HEK293 (cell line): Measurements from ENCODE around the gene HRG.

Experiments
- CTCF ChIA-PET: fragments of 350-600 bp; formaldehyde crosslinking; extraction: SDS; loops from one replicate; lab custom pipeline; 2021; ENCODE audit warnings: antibody characterized with exemption; lab: Yijun Ruan, JAX
- POLR2A ChIA-PET: fragments of 300-600 bp; formaldehyde crosslinking; extraction: SDS; loops from one replicate; lab custom pipeline; 2020; ENCODE audit warnings: antibody characterized with exemption, inconsistent platforms; lab: Yijun Ruan, JAX
- H3K27ac ChIP-seq: fragments of 200-500 bp; sonication (Bioruptor generic); 2 replicates; pipeline ENCODE4 v1.5.1; 2014; ENCODE audit warnings: low read depth, low read length, control low read depth, inconsistent platforms; ENCODE audit errors: extremely low read depth
- H3K36me3 ChIP-seq, 2 experiments: fragments of 200-500 bp in 1 of 2; sonication (Bioruptor generic) in 1 of 2; 1 replicate in 1 of 2; 2 replicates in 1 of 2; pipeline ENCODE4 v1.5.1; 2014 to 2017; ENCODE audit warnings: inconsistent platforms in 2 of 2, low read length in 2 of 2; ENCODE audit not compliant: control insufficient read depth in 2 of 2, insufficient read depth in 1 of 2
- H3K4me1 ChIP-seq: fragments of 200-500 bp; sonication (Bioruptor generic); 2 replicates; pipeline ENCODE4 v1.5.1; 2014; ENCODE audit warnings: mild to moderate bottlenecking, low read length, inconsistent platforms; ENCODE audit not compliant: control insufficient read depth, insufficient read depth
- H3K4me3 ChIP-seq: 2 replicates; pipeline ENCODE4 v1.5.1; 2011; ENCODE audit warnings: low read depth, mild to moderate bottlenecking, control low read depth, low read length, moderate library complexity
- H3K9me3 ChIP-seq: fragments of 200-500 bp; sonication (Bioruptor generic); 2 replicates; pipeline ENCODE4 v1.5.1; 2014; ENCODE audit warnings: low read depth, low read length, inconsistent platforms; ENCODE audit not compliant: control insufficient read depth, insufficient read depth
- HOXD13 ChIP-seq: sonication (generic); formaldehyde crosslinking; IDR thresholded peaks from 2 replicates; pipeline ENCODE4 v1.8.0; 2022; ENCODE audit warnings: missing genetic modification reagents, borderline replicate concordance
- SP7 ChIP-seq: fragments of 450-650 bp; formaldehyde crosslinking; IDR thresholded peaks from 2 replicates; pipeline ENCODE4 v1.5.1; 2016; ENCODE audit warnings: missing biosample characterization, missing genetic modification characterization
- TCF7L2 ChIP-seq: IDR thresholded peaks from 2 replicates; pipeline ENCODE4 v1.6.1; 2011; ENCODE audit warnings: low read depth, mild to moderate bottlenecking, inconsistent platforms, low read length, moderate library complexity, borderline replicate concordance
- ZBTB21 ChIP-seq: fragments of 450-650 bp; formaldehyde crosslinking; IDR thresholded peaks from 2 replicates; pipeline ENCODE4 v1.5.1; 2017; ENCODE audit warnings: missing biosample characterization, missing genetic modification characterization
- ZBTB7A ChIP-seq: fragments of 450-650 bp; formaldehyde crosslinking; IDR thresholded peaks from 2 replicates; pipeline ENCODE4 v1.5.1; 2016; ENCODE audit warnings: low read depth, missing biosample characterization, missing genetic modification characterization
- ZNF157 ChIP-seq: fragments of 450-650 bp; formaldehyde crosslinking; IDR thresholded peaks from 2 replicates; pipeline ENCODE4 v1.5.1; 2016; ENCODE audit warnings: missing biosample characterization, missing genetic modification characterization
- ZNF221 ChIP-seq: fragments of 450-650 bp; formaldehyde crosslinking; IDR thresholded peaks from 2 replicates; pipeline ENCODE4 v1.5.1; 2017; ENCODE audit warnings: missing biosample characterization, missing genetic modification characterization, borderline replicate concordance
- ZNF266 ChIP-seq: fragments of 450-650 bp; formaldehyde crosslinking; IDR thresholded peaks from 2 replicates; pipeline ENCODE4 v1.5.1; 2016; ENCODE audit warnings: missing biosample characterization, missing genetic modification characterization, low read depth
- ZNF292 ChIP-seq: fragments of 450-650 bp; formaldehyde crosslinking; IDR thresholded peaks from 2 replicates; pipeline ENCODE4 v1.5.1; 2016; ENCODE audit warnings: low read depth, missing biosample characterization, missing genetic modification characterization, borderline replicate concordance
- ZNF37A ChIP-seq: fragments of 450-650 bp; IDR thresholded peaks from 2 replicates; pipeline ENCODE4 v1.5.1; 2018; ENCODE audit warnings: missing biosample characterization, missing genetic modification characterization
- ZNF404 ChIP-seq: fragments of 450-650 bp; formaldehyde crosslinking; IDR thresholded peaks from 2 replicates; pipeline ENCODE4 v1.5.1; 2017; ENCODE audit warnings: missing biosample characterization, missing genetic modification characterization
- ZNF416 ChIP-seq: fragments of 450-650 bp; formaldehyde crosslinking; IDR thresholded peaks from 2 replicates; pipeline ENCODE4 v1.5.1; 2016; ENCODE audit warnings: missing biosample characterization, missing genetic modification characterization
- ZNF677 ChIP-seq: fragments of 450-650 bp; IDR thresholded peaks from 2 replicates; pipeline ENCODE4 v1.5.0; 2018; ENCODE audit warnings: missing biosample characterization, mild to moderate bottlenecking, missing genetic modification characterization, moderate library complexity
- ZNF792 ChIP-seq: fragments of 450-650 bp; formaldehyde crosslinking; IDR thresholded peaks from 2 replicates; pipeline ENCODE4 v1.5.1; 2016; ENCODE audit warnings: missing biosample characterization, missing genetic modification characterization
- TF ChIP-seq, protein P1 (sequence below): fragments of 450-650 bp; formaldehyde crosslinking; IDR thresholded peaks from 2 replicates; pipeline ENCODE4 v1.5.1; 2016; ENCODE audit warnings: missing biosample characterization, missing genetic modification characterization, low read depth
- TF ChIP-seq, protein P2 (sequence below): fragments of 450-650 bp; formaldehyde crosslinking; IDR thresholded peaks from 2 replicates; pipeline ENCODE4 v1.5.1; 2016; ENCODE audit warnings: missing biosample characterization, missing genetic modification characterization
- TF ChIP-seq, protein P3 (sequence below): fragments of 450-650 bp; formaldehyde crosslinking; IDR thresholded peaks from 2 replicates; pipeline ENCODE4 v1.5.1; 2016; ENCODE audit warnings: missing biosample characterization, missing genetic modification characterization
- TF ChIP-seq, protein P4 (sequence below): fragments of 450-650 bp; formaldehyde crosslinking; IDR thresholded peaks from 2 replicates; pipeline ENCODE4 v1.5.1; 2016; ENCODE audit warnings: missing biosample characterization, missing genetic modification characterization
- TF ChIP-seq, protein P5 (sequence below): fragments of 450-650 bp; formaldehyde crosslinking; IDR thresholded peaks from 2 replicates; pipeline ENCODE4 v1.5.1; 2016; ENCODE audit warnings: missing biosample characterization, missing genetic modification characterization
- TF ChIP-seq, protein P6 (sequence below): fragments of 450-650 bp; formaldehyde crosslinking; IDR thresholded peaks from 2 replicates; pipeline ENCODE4 v1.5.1; 2016; ENCODE audit warnings: missing biosample characterization, missing genetic modification characterization

Gene HRG, protein sequence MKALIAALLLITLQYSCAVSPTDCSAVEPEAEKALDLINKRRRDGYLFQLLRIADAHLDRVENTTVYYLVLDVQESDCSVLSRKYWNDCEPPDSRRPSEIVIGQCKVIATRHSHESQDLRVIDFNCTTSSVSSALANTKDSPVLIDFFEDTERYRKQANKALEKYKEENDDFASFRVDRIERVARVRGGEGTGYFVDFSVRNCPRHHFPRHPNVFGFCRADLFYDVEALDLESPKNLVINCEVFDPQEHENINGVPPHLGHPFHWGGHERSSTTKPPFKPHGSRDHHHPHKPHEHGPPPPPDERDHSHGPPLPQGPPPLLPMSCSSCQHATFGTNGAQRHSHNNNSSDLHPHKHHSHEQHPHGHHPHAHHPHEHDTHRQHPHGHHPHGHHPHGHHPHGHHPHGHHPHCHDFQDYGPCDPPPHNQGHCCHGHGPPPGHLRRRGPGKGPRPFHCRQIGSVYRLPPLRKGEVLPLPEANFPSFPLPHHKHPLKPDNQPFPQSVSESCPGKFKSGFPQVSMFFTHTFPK

DNA sequence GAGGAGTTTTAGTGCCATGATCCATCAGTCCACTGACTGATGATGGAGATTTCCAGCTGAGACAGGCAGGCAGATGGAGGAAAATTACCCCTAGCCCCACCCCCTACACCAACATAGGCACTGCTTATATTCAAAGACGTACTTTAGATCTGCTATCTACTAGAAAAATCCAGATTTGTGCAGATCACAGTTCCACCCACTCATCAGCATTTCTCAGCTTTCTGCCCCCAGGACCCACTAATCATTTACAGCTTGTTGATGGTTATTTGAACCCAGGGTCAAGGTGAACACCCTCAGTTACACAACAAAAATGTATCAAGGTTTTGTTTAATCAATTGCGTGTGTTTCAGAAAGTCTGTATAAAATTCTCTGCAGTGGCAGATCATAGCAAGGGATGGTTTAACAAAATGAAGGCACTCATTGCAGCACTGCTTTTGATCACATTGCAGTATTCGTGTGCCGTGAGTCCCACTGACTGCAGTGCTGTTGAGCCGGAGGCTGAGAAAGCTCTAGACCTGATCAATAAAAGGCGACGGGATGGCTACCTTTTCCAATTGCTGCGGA, at the start of gene HRG:
Gene HRG (plus strand): TSS at position 390 of the 564 bp plus-strand sequence. CDS start 18 bp downstream, at position 408.
- ChIA-PET CTCF (interaction anchor here (1.1 kb wide), 1 partner anchor 49 kb away, joined by 4 read pairs; no protein-coding TSS in a partner anchor), POLR2A (no interaction called here)
- Histone ChIP-seq H3K9me3 (no peaks in the 10 kb centered on the region), H3K27ac (no peak within 1 kb of the TSS), H3K36me3 (no peaks in the 10 kb centered on the region), H3K4me3 (no peak within 1 kb of the TSS), H3K4me1 (no peaks in the 10 kb centered on the region)
- TF ChIP-seq HOXD13 (CRISPR knock-in tag) = no peak
- no peak for TF ChIP-seq ZNF792 (tag by site-specific recombination)
- TF ChIP-seq, protein P1, sequence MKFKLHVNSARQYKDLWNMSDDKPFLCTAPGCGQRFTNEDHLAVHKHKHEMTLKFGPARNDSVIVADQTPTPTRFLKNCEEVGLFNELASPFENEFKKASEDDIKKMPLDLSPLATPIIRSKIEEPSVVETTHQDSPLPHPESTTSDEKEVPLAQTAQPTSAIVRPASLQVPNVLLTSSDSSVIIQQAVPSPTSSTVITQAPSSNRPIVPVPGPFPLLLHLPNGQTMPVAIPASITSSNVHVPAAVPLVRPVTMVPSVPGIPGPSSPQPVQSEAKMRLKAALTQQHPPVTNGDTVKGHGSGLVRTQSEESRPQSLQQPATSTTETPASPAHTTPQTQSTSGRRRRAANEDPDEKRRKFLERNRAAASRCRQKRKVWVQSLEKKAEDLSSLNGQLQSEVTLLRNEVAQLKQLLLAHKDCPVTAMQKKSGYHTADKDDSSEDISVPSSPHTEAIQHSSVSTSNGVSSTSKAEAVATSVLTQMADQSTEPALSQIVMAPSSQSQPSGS (tag by site-specific recombination) = no peak
- TF ChIP-seq, protein P2, sequence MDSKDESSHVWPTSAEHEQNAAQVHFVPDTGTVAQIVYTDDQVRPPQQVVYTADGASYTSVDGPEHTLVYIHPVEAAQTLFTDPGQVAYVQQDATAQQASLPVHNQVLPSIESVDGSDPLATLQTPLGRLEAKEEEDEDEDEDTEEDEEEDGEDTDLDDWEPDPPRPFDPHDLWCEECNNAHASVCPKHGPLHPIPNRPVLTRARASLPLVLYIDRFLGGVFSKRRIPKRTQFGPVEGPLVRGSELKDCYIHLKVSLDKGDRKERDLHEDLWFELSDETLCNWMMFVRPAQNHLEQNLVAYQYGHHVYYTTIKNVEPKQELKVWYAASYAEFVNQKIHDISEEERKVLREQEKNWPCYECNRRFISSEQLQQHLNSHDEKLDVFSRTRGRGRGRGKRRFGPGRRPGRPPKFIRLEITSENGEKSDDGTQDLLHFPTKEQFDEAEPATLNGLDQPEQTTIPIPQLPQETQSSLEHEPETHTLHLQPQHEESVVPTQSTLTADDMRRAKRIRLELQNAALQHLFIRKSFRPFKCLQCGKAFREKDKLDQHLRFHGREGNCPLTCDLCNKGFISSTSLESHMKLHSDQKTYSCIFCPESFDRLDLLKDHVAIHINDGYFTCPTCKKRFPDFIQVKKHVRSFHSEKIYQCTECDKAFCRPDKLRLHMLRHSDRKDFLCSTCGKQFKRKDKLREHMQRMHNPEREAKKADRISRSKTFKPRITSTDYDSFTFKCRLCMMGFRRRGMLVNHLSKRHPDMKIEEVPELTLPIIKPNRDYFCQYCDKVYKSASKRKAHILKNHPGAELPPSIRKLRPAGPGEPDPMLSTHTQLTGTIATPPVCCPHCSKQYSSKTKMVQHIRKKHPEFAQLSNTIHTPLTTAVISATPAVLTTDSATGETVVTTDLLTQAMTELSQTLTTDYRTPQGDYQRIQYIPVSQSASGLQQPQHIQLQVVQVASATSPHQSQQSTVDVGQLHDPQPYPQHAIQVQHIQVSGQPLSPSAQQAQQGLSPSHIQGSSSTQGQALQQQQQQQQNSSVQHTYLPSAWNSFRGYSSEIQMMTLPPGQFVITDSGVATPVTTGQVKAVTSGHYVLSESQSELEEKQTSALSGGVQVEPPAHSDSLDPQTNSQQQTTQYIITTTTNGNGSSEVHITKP (tag by site-specific recombination) = no peak
- TF ChIP-seq, protein P3, sequence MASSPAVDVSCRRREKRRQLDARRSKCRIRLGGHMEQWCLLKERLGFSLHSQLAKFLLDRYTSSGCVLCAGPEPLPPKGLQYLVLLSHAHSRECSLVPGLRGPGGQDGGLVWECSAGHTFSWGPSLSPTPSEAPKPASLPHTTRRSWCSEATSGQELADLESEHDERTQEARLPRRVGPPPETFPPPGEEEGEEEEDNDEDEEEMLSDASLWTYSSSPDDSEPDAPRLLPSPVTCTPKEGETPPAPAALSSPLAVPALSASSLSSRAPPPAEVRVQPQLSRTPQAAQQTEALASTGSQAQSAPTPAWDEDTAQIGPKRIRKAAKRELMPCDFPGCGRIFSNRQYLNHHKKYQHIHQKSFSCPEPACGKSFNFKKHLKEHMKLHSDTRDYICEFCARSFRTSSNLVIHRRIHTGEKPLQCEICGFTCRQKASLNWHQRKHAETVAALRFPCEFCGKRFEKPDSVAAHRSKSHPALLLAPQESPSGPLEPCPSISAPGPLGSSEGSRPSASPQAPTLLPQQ (tag by site-specific recombination) = no peak

DNA sequence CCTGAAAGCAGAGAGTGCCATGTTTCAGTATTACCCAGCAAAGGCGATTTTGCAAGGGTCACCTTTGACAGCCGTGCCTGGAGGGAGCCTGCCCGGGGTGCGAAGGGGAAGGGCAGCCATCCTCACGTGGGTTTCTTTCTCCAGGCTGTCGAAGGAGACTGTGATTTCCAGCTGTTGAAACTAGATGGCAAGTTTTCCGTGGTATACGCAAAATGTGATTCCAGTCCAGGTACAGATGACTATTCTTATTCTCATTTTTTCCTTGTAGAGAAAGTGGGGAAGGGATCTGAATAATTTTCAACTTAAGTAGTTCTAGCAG, 49.6 kb upstream of the HRG start:
- no peaks in the 10 kb centered on the region for H3K4me1 ChIP-seq
- no peak overlapping the region for H3K27ac ChIP-seq
- CTCF ChIA-PET = interaction anchor here (0.6 to 5.7 kb wide), 20 partner anchors 8 to 657 kb away, joined by 3 to 59 read pairs (median 8); partner anchors contain the start of genes CRYGS and HRG
- POLR2A ChIA-PET = interaction anchor here (1.0 to 1.8 kb wide), 3 partner anchors 49 to 167 kb away, joined by 3 to 8 read pairs (median 5); partner anchors contain the start of genes EIF4A2 and TBCCD1
- no peaks in the 10 kb centered on the region for H3K36me3 ChIP-seq
- no peak overlapping the region for H3K4me3 ChIP-seq
- no peaks in the 10 kb centered on the region for H3K9me3 ChIP-seq
- TF ChIP-seq ZNF157 (no peak), ZBTB21 (tag by site-specific recombination) (no peak), TCF7L2 (no peak), ZNF292 (tag by site-specific recombination) (no peak), ZNF677 (no peak), SP7 (no peak), ZNF404 (tag by site-specific recombination) (no peak), ZNF416 (tag by site-specific recombination) (no peak), ZNF221 (tag by site-specific recombination) (no peak), ZBTB7A (tag by site-specific recombination) (no peak), ZNF37A (tag by site-specific recombination) (no peak), ZNF266 (tag by site-specific recombination) (no peak)
- TF ChIP-seq, protein P4, sequence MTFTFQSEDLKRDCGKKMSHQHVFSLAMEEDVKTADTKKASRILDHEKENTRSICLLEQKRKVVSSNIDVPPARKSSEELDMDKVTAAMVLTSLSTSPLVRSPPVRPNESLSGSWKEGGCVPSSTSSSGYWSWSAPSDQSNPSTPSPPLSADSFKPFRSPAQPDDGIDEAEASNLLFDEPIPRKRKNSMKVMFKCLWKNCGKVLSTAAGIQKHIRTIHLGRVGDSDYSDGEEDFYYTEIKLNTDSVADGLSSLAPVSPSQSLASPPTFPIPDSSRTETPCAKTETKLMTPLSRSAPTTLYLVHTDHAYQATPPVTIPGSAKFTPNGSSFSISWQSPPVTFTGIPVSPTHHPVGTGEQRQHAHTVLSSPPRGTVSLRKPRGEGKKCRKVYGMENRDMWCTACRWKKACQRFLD (tag by site-specific recombination) = no peak
- TF ChIP-seq, protein P5, sequence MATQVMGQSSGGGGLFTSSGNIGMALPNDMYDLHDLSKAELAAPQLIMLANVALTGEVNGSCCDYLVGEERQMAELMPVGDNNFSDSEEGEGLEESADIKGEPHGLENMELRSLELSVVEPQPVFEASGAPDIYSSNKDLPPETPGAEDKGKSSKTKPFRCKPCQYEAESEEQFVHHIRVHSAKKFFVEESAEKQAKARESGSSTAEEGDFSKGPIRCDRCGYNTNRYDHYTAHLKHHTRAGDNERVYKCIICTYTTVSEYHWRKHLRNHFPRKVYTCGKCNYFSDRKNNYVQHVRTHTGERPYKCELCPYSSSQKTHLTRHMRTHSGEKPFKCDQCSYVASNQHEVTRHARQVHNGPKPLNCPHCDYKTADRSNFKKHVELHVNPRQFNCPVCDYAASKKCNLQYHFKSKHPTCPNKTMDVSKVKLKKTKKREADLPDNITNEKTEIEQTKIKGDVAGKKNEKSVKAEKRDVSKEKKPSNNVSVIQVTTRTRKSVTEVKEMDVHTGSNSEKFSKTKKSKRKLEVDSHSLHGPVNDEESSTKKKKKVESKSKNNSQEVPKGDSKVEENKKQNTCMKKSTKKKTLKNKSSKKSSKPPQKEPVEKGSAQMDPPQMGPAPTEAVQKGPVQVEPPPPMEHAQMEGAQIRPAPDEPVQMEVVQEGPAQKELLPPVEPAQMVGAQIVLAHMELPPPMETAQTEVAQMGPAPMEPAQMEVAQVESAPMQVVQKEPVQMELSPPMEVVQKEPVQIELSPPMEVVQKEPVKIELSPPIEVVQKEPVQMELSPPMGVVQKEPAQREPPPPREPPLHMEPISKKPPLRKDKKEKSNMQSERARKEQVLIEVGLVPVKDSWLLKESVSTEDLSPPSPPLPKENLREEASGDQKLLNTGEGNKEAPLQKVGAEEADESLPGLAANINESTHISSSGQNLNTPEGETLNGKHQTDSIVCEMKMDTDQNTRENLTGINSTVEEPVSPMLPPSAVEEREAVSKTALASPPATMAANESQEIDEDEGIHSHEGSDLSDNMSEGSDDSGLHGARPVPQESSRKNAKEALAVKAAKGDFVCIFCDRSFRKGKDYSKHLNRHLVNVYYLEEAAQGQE = no peak
- TF ChIP-seq, protein P6, sequence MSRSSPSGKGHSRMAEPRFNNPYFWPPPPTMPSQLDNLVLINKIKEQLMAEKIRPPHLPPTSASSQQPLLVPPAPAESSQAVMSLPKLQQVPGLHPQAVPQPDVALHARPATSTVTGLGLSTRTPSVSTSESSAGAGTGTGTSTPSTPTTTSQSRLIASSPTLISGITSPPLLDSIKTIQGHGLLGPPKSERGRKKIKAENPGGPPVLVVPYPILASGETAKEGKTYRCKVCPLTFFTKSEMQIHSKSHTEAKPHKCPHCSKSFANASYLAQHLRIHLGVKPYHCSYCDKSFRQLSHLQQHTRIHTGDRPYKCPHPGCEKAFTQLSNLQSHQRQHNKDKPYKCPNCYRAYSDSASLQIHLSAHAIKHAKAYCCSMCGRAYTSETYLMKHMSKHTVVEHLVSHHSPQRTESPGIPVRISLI = no peak
